H9 (cell line): ENCODE measurements around the gene CERK. TPM values are rescaled to one million over a fixed set of nuclear protein-coding genes. Genes with fewer than 3 reads are reported as not detected.
A peak's percentile ranks its signal among the peaks of the same experiment; 100 is the strongest.

Experiments used
- DNase-seq: peaks from one replicate; pipeline ENCODE4 v3.0.0-alpha.2; 2017
- H2AFZ ChIP-seq: one replicate; pipeline ENCODE4 v1.6.1; 2013; ENCODE audit warnings: mild to moderate bottlenecking, low read length, control low read depth, moderate library complexity
- H2AK5ac ChIP-seq: 2 replicates; pipeline ENCODE4 v1.6.1; 2013; ENCODE audit warnings: low read length, control low read depth, mixed read lengths; ENCODE audit not compliant: insufficient read length
- H2BK120ac ChIP-seq: one replicate; pipeline ENCODE4 v1.6.1; 2013; ENCODE audit warnings: low read depth, mild to moderate bottlenecking, low read length, control low read depth, inconsistent platforms; ENCODE audit not compliant: poor library complexity, severe bottlenecking
- H2BK12ac ChIP-seq: 2 replicates; pipeline ENCODE4 v1.6.1; 2013; ENCODE audit warnings: low read length, control low read depth, mixed read lengths, low read depth; ENCODE audit not compliant: insufficient read length
- H2BK15ac ChIP-seq: 2 replicates; pipeline ENCODE4 v1.6.1; 2013; ENCODE audit warnings: low read depth, low read length, control low read depth
- H2BK20ac ChIP-seq: one replicate; pipeline ENCODE4 v1.6.1; 2013; ENCODE audit warnings: low read depth, mild to moderate bottlenecking, low read length, control low read depth, inconsistent platforms; ENCODE audit not compliant: poor library complexity, severe bottlenecking
- H2BK5ac ChIP-seq: 2 replicates; pipeline ENCODE4 v1.6.1; 2013; ENCODE audit warnings: low read length, control low read depth, mixed read lengths; ENCODE audit not compliant: insufficient read length
- H3K14ac ChIP-seq: 2 replicates; pipeline ENCODE4 v1.6.1; 2013; ENCODE audit warnings: low read length, control low read depth; ENCODE audit not compliant: insufficient read depth
- H3K18ac ChIP-seq: 2 replicates; pipeline ENCODE4 v1.6.1; 2013; ENCODE audit warnings: low read depth, mild to moderate bottlenecking, mixed read lengths, low read length, control low read depth; ENCODE audit not compliant: insufficient read length
- H3K23ac ChIP-seq: 2 replicates; pipeline ENCODE4 v1.6.1; 2013; ENCODE audit warnings: low read length, control low read depth, mixed read lengths, low read depth; ENCODE audit not compliant: insufficient read length
- H3K23me2 ChIP-seq: 2 replicates; pipeline ENCODE4 v1.6.1; 2013; ENCODE audit warnings: low read depth, mild to moderate bottlenecking, mixed read lengths, low read length, control low read depth; ENCODE audit not compliant: insufficient read length, poor library complexity, severe bottlenecking
- H3K27ac ChIP-seq: 2 replicates; pipeline ENCODE4 v1.5.1; 2013; ENCODE audit warnings: low read length, control low read depth, mixed read lengths, low read depth; ENCODE audit not compliant: insufficient read length
- H3K27me3 ChIP-seq: 2 replicates; pipeline ENCODE4 v1.6.1; 2013; ENCODE audit warnings: low read length, control low read depth, inconsistent platforms; ENCODE audit not compliant: insufficient read depth
- H3K4ac ChIP-seq: 2 replicates; pipeline ENCODE4 v1.6.1; 2013; ENCODE audit warnings: low read depth, mild to moderate bottlenecking, control low read depth, inconsistent platforms, low read length, moderate library complexity
- H3K4me1 ChIP-seq: 2 replicates; pipeline ENCODE4 v1.6.1; 2013; ENCODE audit warnings: low read length, control low read depth, inconsistent platforms; ENCODE audit not compliant: insufficient read depth
- H3K4me2 ChIP-seq: 2 replicates; pipeline ENCODE4 v1.6.1; 2013; ENCODE audit warnings: low read length, control low read depth, mixed read lengths; ENCODE audit not compliant: insufficient read length, insufficient read depth
- H3K56ac ChIP-seq: 2 replicates; pipeline ENCODE4 v1.6.1; 2013; ENCODE audit warnings: low read depth, mild to moderate bottlenecking, mixed read lengths, low read length, control low read depth; ENCODE audit not compliant: insufficient read length
- H3K79me1 ChIP-seq: 2 replicates; pipeline ENCODE4 v1.6.1; 2013; ENCODE audit warnings: low read depth, mild to moderate bottlenecking, moderate library complexity, low read length, control low read depth, inconsistent platforms; ENCODE audit not compliant: insufficient read depth, poor library complexity, severe bottlenecking
- H3K79me2 ChIP-seq: 2 replicates; pipeline ENCODE4 v1.6.1; 2013; ENCODE audit warnings: low read length, control low read depth, inconsistent platforms; ENCODE audit not compliant: insufficient read depth
- H3K9ac ChIP-seq: 2 replicates; pipeline ENCODE4 v1.6.1; 2013; ENCODE audit warnings: low read length, control low read depth, mixed read lengths; ENCODE audit not compliant: insufficient read length; ENCODE audit errors: extremely low read depth
- H3K9me3 ChIP-seq: one replicate; pipeline ENCODE4 v1.6.1; 2013; ENCODE audit warnings: low read depth, low read length, inconsistent platforms; ENCODE audit not compliant: control insufficient read depth
- H3T11ph ChIP-seq: one replicate; pipeline ENCODE4 v1.6.1; 2013; ENCODE audit warnings: mild to moderate bottlenecking, low read length, control low read depth, inconsistent platforms
- H4K20me1 ChIP-seq: one replicate; pipeline ENCODE4 v1.6.1; 2013; ENCODE audit not compliant: control insufficient read depth, insufficient read length, insufficient read depth
- H4K5ac ChIP-seq: 2 replicates; pipeline ENCODE4 v1.6.1; 2013; ENCODE audit warnings: low read depth, mild to moderate bottlenecking, mixed read lengths, low read length, control low read depth; ENCODE audit not compliant: insufficient read length
- H4K8ac ChIP-seq: replicated peaks from 2 replicates; pipeline ENCODE4 v1.6.1; 2013; ENCODE audit warnings: low read length, control low read depth, mixed read lengths, low read depth; ENCODE audit not compliant: insufficient read length
- H4K91ac ChIP-seq: 2 replicates; pipeline ENCODE4 v1.6.1; 2013; ENCODE audit warnings: low read depth, mild to moderate bottlenecking, moderate library complexity, mixed read lengths, low read length, control low read depth; ENCODE audit not compliant: insufficient read length
- H3K27ac Mint-ChIP-seq, 3 experiments: 2 replicates in 2 of 3; 3 replicates in 1 of 3; pipeline ENCODE4 v1.8.0; 2020 to 2021; ENCODE audit warnings: mixed read lengths in 3 of 3, mild to moderate bottlenecking in 1 of 3, moderate library complexity in 1 of 3
- H3K27me3 Mint-ChIP-seq: 2 replicates; pipeline ENCODE4 v1.8.0; 2021; ENCODE audit warnings: low read depth, mild to moderate bottlenecking, moderate library complexity, mixed read lengths
- H3K36me3 Mint-ChIP-seq, 3 experiments: 2 replicates in 2 of 3; 3 replicates in 1 of 3; pipeline ENCODE4 v1.8.0; 2020 to 2021; ENCODE audit warnings: low read depth in 3 of 3, mixed read lengths in 3 of 3; ENCODE audit not compliant: insufficient read depth in 1 of 3
- H3K4me1 Mint-ChIP-seq, 2 experiments: 2 replicates each; pipeline ENCODE4 v1.8.0; 2020; ENCODE audit warnings: mixed read lengths in 2 of 2
- H3K4me3 Mint-ChIP-seq, 2 experiments: 2 replicates in 1 of 2; 3 replicates in 1 of 2; pipeline ENCODE4 v1.8.0; 2020 to 2021; ENCODE audit warnings: mild to moderate bottlenecking in 2 of 2, mixed read lengths in 2 of 2, moderate library complexity in 1 of 2
- H3K9me3 Mint-ChIP-seq, 2 experiments: 2 replicates in 1 of 2; 3 replicates in 1 of 2; pipeline ENCODE4 v1.8.0; 2020; ENCODE audit warnings: mild to moderate bottlenecking in 2 of 2, mixed read lengths in 2 of 2, moderate library complexity in 1 of 2
- CTCF ChIP-seq: fragments of 200-600 bp; sonication (generic); conservative IDR thresholded peaks from 3 replicates; pipeline ENCODE4 v1.8.0; 2021; ENCODE audit warnings: antibody characterized with exemption, mild to moderate bottlenecking
- WGBS: extraction: QIAGEN DNeasy Blood & Tissue Kit; methylation state at CpG from one replicate; pipeline ENCODE4 v1.1.7; 2013; ENCODE audit warnings: missing lambda C conversion rate, low lambda C conversion rate, mixed read lengths; ENCODE audit not compliant: insufficient read length; ENCODE audit errors: extremely low coverage; 5-methylcytosine and 5-hydroxymethylcytosine counted together
- total RNA-seq: library from RNA; stranded (reverse); gene quantifications from 2 replicates; pipeline ENCODE4 v1.2.1, GENCODE V29; 2021

Gene CERK
- total RNA-seq, 1 experiment from 2014 or later, result 47.1 TPM

- no peak overlapping the region for H2BK15ac ChIP-seq
- H3K79me1 ChIP-seq, result no peaks in the 10 kb centered on the region
- H3K9ac ChIP-seq, result no peak overlapping the region
- no peaks in the 10 kb centered on the region for H4K20me1 ChIP-seq
- no peak overlapping the region for H2BK5ac ChIP-seq
- no peaks in the 10 kb centered on the region for H3K9me3 ChIP-seq
- H3T11ph ChIP-seq, result no peak overlapping the region
- H4K5ac ChIP-seq, result no peak overlapping the region
- H3K4me1 ChIP-seq, result no peaks in the 10 kb centered on the region
- H3K56ac ChIP-seq, result no peak overlapping the region
- H2AFZ ChIP-seq, result no peak overlapping the region
- H4K8ac ChIP-seq, result no peak overlapping the region
- no peak overlapping the region for H2BK20ac ChIP-seq
- H3K36me3 Mint-ChIP-seq, result peaks cover 9 to 55% (median 48%) of the 10 kb centered on the region in 3 experiments; a peak in 6 of 7 replicates
- H3K18ac ChIP-seq, result no peak overlapping the region
- H3K23ac ChIP-seq, result no peak overlapping the region
- DNase-seq, result no peak
- no peak overlapping the region for H4K91ac ChIP-seq
- whole genome bisulfite sequencing, result no CpG with 5 or more reads among the region's 11 CpGs
- H2AK5ac ChIP-seq, result no peak overlapping the region
- H3K27ac Mint-ChIP-seq, result peak overlapping the region in 1 of 3 experiments; percentile 19; a peak in 1 of 7 replicates
- H3K27ac ChIP-seq, result no peak overlapping the region
- no peaks in the 10 kb centered on the region for H3K23me2 ChIP-seq
- no peak for TF ChIP-seq CTCF
- no peak overlapping the region for H3K14ac ChIP-seq
- H3K4me1 Mint-ChIP-seq, result peaks cover 0 to 7% of the 10 kb centered on the region in 2 experiments; a peak in 2 of 4 replicates
- H2BK12ac ChIP-seq, result no peak overlapping the region
- H3K27me3 ChIP-seq, result no peaks in the 10 kb centered on the region
- no peaks in the 10 kb centered on the region for H3K27me3 Mint-ChIP-seq
- H3K4me3 Mint-ChIP-seq, result no peak overlapping the region
- H3K79me2 ChIP-seq, result no peaks in the 10 kb centered on the region
- no peak overlapping the region for H2BK120ac ChIP-seq
- H3K4ac ChIP-seq, result no peak overlapping the region
- H3K4me2 ChIP-seq, result no peak overlapping the region
- no peaks in the 10 kb centered on the region for H3K9me3 Mint-ChIP-seq
Observed at GRCh38 chr22:46688949-46689348, 49.1 kb downstream of the CERK start.
